Epidermal melanocyte (primary cell): ENCODE data around the gene TMEM50A.
"Not testable (repeated sequence)": the region's sequence is repeated elsewhere in the genome, so short reads cannot be mapped to it uniquely, and the experiment has no call there.

Experiments used
- DNase-seq: peaks from one replicate; pipeline ENCODE4 v3.0.0; 2011; ENCODE audit warnings: low spot score; ENCODE audit not compliant: insufficient read length

Gene TMEM50A

DNA sequence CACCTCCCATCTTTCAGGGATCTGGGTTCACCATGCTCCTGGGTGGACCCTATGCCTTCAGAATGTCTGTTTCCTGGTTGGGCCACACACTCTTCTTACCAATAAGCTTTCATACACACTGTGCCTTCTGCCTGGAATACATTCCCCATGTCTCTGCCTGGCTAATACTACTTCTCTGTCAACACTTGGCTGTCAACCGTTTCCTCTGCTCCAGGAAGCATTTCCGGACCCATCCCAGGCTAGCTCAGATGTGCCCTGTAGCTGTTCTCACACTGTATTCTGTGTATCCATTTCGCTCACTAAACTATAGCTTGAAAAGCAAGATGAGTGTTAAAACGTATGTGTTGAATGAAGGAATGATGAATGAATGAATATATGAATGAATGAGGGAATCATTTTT is 49.0 kb downstream of the TMEM50A start:
- DNase-seq = not testable (repeated sequence)

GRCh38 chr1:25388691-25389090 is 50.6 kb downstream of the TMEM50A start:
- not testable (repeated sequence) for DNase-seq

GRCh38 chr1:25389721-25390120 is 51.6 kb downstream of the TMEM50A start:
- not testable (repeated sequence) for DNase-seq

DNA sequence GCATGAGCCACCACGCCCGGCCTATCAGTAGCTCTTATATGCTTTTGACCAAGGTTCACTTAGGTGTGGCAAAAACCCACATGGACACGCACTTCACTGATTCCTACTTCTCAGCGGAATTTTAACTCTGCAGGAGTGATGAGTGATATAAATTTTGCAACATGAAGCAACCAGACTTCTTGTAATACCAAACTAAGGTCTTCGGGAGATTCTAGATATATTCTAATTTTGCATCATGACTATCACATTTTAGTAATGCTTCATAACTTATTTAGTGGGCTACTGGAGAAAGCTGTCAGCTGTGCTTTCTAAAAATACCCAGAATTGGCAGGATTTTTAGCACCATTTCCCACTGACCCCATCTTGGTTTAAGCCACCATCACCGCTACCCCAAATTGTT is 54.7 kb downstream of the TMEM50A start:
- no peak for DNase-seq

GRCh38 chr1:25397549-25397948 is 59.4 kb downstream of the TMEM50A start:
- DNase-seq = not testable (repeated sequence)

DNA sequence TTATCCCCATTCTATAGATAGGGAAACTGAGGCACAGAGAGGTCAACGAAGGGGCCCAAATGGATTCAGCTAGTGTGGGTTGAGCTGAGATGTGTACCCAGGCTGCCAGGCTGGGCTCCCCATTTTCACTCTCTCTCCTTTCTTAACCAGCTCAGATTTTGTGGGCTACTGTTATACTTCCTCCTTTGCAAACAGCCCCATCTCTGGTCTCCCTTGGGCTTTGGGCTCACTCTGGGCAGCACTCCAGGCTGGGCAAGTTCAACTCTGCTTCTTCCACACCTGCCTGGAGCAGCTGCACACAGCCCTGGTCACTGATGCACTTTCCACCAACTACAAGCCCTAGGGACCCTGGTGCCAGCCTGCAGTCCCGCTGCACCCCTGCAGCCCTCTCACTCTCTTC is 59.9 kb downstream of the TMEM50A start:
- not testable (repeated sequence) for DNase-seq

- not testable (repeated sequence) for DNase-seq
Measured at GRCh38 chr1:25402947-25403803, 65.0 kb downstream of the TMEM50A start.

GRCh38 chr1:25405731-25406305 is 67.7 kb downstream of the TMEM50A start:
- not testable (repeated sequence) for DNase-seq

GRCh38 chr1:25409641-25410427 is 71.7 kb downstream of the TMEM50A start:
- not testable (repeated sequence) for DNase-seq
